Nephron (organoid): ENCODE measurements around the gene KCNMA1.

Experiments used
- H3K27ac Mint-ChIP-seq, 3 experiments: 2 replicates each; pipeline ENCODE4 v1.8.0; 2020; ENCODE audit warnings: mixed read lengths in 3 of 3, mild to moderate bottlenecking in 2 of 3, moderate library complexity in 1 of 3
- H3K27me3 Mint-ChIP-seq: 2 replicates; pipeline ENCODE4 v1.8.0; 2021; ENCODE audit warnings: low read depth, mild to moderate bottlenecking, moderate library complexity, mixed read lengths
- H3K36me3 Mint-ChIP-seq: 2 replicates; pipeline ENCODE4 v1.8.0; 2020; ENCODE audit warnings: low read depth, mixed read lengths
- H3K4me1 Mint-ChIP-seq: 2 replicates; pipeline ENCODE4 v1.8.0; 2020; ENCODE audit warnings: mixed read lengths
- H3K4me3 Mint-ChIP-seq, 3 experiments: 2 replicates each; pipeline ENCODE4 v1.8.0; 2020; ENCODE audit warnings: mild to moderate bottlenecking in 3 of 3, mixed read lengths in 3 of 3, moderate library complexity in 2 of 3
- H3K9me3 Mint-ChIP-seq: 2 replicates; pipeline ENCODE4 v1.8.0; 2020; ENCODE audit warnings: mixed read lengths
- CTCF ChIP-seq, 3 experiments: fragments of 200-600 bp; sonication (generic); IDR thresholded peaks; one replicate each; pipeline ENCODE4 v1.5.0; 2021; ENCODE audit warnings: antibody characterized with exemption in 3 of 3; ENCODE audit not compliant: unreplicated experiment in 3 of 3

The KCNMA1 gene

GRCh38 chr10:77667426-77668324 lies 30.1 kb upstream of the KCNMA1 start:
- Mint-ChIP-seq H3K4me1 (peaks cover 10% of the 10 kb centered on the region), H3K27me3 (peaks cover 51% of the 10 kb centered on the region), H3K4me3 (no peak overlapping the region), H3K27ac (no peak overlapping the region), H3K36me3 (no peaks in the 10 kb centered on the region), H3K9me3 (no peaks in the 10 kb centered on the region)
- no peak for TF ChIP-seq CTCF (IDR thresholded peaks at IDR 0.05; ENCODE audit: unreplicated experiment in 3 of 3)

GRCh38 chr10:77666821-77667220 lies 29.2 kb upstream of the KCNMA1 start:
- Mint-ChIP-seq H3K36me3 (no peaks in the 10 kb centered on the region), H3K9me3 (no peaks in the 10 kb centered on the region), H3K4me3 (no peak overlapping the region), H3K27me3 (peaks cover 53% of the 10 kb centered on the region), H3K27ac (no peak overlapping the region), H3K4me1 (peaks cover 10% of the 10 kb centered on the region)
- TF ChIP-seq CTCF (IDR thresholded peaks at IDR 0.05; ENCODE audit: unreplicated experiment in 3 of 3), result no peak

GRCh38 chr10:77664696-77665095 lies 27.1 kb upstream of the KCNMA1 start:
- H3K36me3 Mint-ChIP-seq, result no peaks in the 10 kb centered on the region
- peaks cover 37% of the 10 kb centered on the region for H3K27me3 Mint-ChIP-seq
- H3K27ac Mint-ChIP-seq, result no peak overlapping the region
- H3K9me3 Mint-ChIP-seq, result no peaks in the 10 kb centered on the region
- TF ChIP-seq CTCF (IDR thresholded peaks at IDR 0.05; ENCODE audit: unreplicated experiment in 3 of 3), result no peak
- peaks cover 10% of the 10 kb centered on the region for H3K4me1 Mint-ChIP-seq
- no peak overlapping the region for H3K4me3 Mint-ChIP-seq

- peaks cover 31% of the 10 kb centered on the region for H3K27me3 Mint-ChIP-seq
- TF ChIP-seq CTCF (IDR thresholded peaks at IDR 0.05; ENCODE audit: unreplicated experiment in 3 of 3), result no peak
- H3K9me3 Mint-ChIP-seq, result peaks cover 4% of the 10 kb centered on the region
- H3K27ac Mint-ChIP-seq, result peak overlapping the region in 2 of 3 experiments; percentile 7 to 36
- H3K4me1 Mint-ChIP-seq, result peaks cover 10% of the 10 kb centered on the region
- no peaks in the 10 kb centered on the region for H3K36me3 Mint-ChIP-seq
- H3K4me3 Mint-ChIP-seq, result no peak overlapping the region
These were observed 26.4 kb upstream of the KCNMA1 start for GRCh38 chr10:77664008-77664407.

GRCh38 chr10:77661674-77662073 lies 24.1 kb upstream of the KCNMA1 start:
- Mint-ChIP-seq H3K4me3 (no peak overlapping the region), H3K27me3 (peaks cover 25% of the 10 kb centered on the region)

More at GRCh38 chr10:77661674-77662073, 24.1 kb upstream of the KCNMA1 start:
- H3K4me1 Mint-ChIP-seq, result peaks cover 10% of the 10 kb centered on the region
- no peaks in the 10 kb centered on the region for H3K36me3 Mint-ChIP-seq
- no peak for TF ChIP-seq CTCF (IDR thresholded peaks at IDR 0.05; ENCODE audit: unreplicated experiment in 3 of 3)
- peaks cover 11% of the 10 kb centered on the region for H3K9me3 Mint-ChIP-seq
- H3K27ac Mint-ChIP-seq, result no peak overlapping the region
